ENCODE data around the gene ANK3. TPM values are rescaled to one million over a fixed set of nuclear protein-coding genes. Genes with fewer than 3 reads are reported as not detected.
A peak's percentile ranks its signal among the peaks of the same experiment; 100 is the strongest.

The ANK3 gene
- polyA plus RNA-seq, 1 donor from 2014 or later: 19.5 TPM

GRCh38 chr10:60187691-60188090 lies 202.0 kb downstream of the ANK3 start:
- Mint-ChIP-seq H3K27me3 (no peaks in the 10 kb centered on the region), H3K4me3 (no peak overlapping the region), H3K9me3 (peaks cover 2 to 4% (median 3%) of the 10 kb centered on the region in 3 donors), H3K36me3 (peaks cover 14% of the 10 kb centered on the region), H3K27ac (no peak overlapping the region), H3K4me1 (no peaks in the 10 kb centered on the region)

GRCh38 chr10:60186315-60187071 lies 203.2 kb downstream of the ANK3 start:
- Mint-ChIP-seq H3K27ac (no peak overlapping the region), H3K4me1 (no peaks in the 10 kb centered on the region), H3K4me3 (no peak overlapping the region), H3K27me3 (no peaks in the 10 kb centered on the region), H3K9me3 (peaks cover 2 to 4% (median 3%) of the 10 kb centered on the region in 3 donors), H3K36me3 (peaks cover 10% of the 10 kb centered on the region)

DNA sequence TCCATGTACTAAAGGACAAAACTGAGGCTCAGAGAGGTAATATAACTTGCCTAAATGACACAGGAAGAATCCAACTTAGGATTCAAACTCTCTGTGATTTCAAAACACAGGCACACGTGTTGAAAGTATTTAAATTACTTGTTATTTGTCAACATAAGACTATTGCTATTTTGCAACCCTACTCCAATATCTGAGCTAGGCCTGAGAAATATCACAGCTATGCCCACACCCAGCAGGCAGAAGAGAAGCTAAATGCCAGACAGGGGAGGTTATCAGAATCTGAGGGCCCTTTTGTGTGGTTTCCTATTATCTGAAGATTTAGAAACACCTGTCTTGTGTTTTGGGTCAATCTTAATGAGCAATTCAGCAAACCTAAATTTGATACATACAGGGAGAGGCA lies 204.3 kb downstream of the ANK3 start:
- H3K27ac Mint-ChIP-seq: no peak overlapping the region
- H3K27me3 Mint-ChIP-seq: no peaks in the 10 kb centered on the region
- H3K4me1 Mint-ChIP-seq: no peaks in the 10 kb centered on the region
- H3K36me3 Mint-ChIP-seq: peaks cover 5% of the 10 kb centered on the region
- no peak overlapping the region for H3K4me3 Mint-ChIP-seq
- H3K9me3 Mint-ChIP-seq: no peaks in the 10 kb centered on the region

- no peak overlapping the region for H3K27ac Mint-ChIP-seq
- no peak overlapping the region for H3K4me3 Mint-ChIP-seq
- H3K4me1 Mint-ChIP-seq: no peaks in the 10 kb centered on the region
- H3K9me3 Mint-ChIP-seq: no peaks in the 10 kb centered on the region
- H3K27me3 Mint-ChIP-seq: no peaks in the 10 kb centered on the region
- peaks cover 7% of the 10 kb centered on the region for H3K36me3 Mint-ChIP-seq
Observed at GRCh38 chr10:60182691-60183090, 207.0 kb downstream of the ANK3 start.

DNA sequence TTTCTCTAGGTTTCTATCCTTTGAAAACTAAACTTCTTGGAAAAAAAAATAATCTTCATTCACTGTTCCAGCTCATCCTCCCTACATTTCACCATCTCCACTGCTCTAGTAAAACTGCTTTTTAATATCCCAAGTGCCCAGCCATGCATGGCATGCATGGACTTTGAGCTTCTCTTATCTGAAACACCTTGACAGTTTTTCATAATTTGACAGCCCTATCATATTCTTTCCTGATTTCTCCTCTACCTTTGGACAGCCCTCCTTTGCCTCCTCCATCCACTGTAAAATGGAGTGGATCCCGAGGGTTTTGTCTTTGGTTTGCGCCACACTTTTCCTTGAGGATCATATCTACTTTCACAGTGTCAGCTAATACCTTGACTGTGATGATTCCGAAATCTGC lies 212.8 kb downstream of the ANK3 start:
- Mint-ChIP-seq H3K27ac (no peak overlapping the region), H3K27me3 (no peaks in the 10 kb centered on the region), H3K4me1 (peaks cover 0 to 6% (median 0%) of the 10 kb centered on the region in 3 donors), H3K4me3 (no peak overlapping the region), H3K36me3 (peaks cover 10% of the 10 kb centered on the region), H3K9me3 (no peaks in the 10 kb centered on the region)

GRCh38 chr10:60175441-60175971 lies 214.2 kb downstream of the ANK3 start:
- H3K4me3 Mint-ChIP-seq: no peak overlapping the region
- no peaks in the 10 kb centered on the region for H3K27me3 Mint-ChIP-seq
- peaks cover 11% of the 10 kb centered on the region for H3K36me3 Mint-ChIP-seq
- H3K27ac Mint-ChIP-seq: no peak overlapping the region
- H3K4me1 Mint-ChIP-seq: peaks cover 0 to 6% (median 0%) of the 10 kb centered on the region in 3 donors
- H3K9me3 Mint-ChIP-seq: no peaks in the 10 kb centered on the region

DNA sequence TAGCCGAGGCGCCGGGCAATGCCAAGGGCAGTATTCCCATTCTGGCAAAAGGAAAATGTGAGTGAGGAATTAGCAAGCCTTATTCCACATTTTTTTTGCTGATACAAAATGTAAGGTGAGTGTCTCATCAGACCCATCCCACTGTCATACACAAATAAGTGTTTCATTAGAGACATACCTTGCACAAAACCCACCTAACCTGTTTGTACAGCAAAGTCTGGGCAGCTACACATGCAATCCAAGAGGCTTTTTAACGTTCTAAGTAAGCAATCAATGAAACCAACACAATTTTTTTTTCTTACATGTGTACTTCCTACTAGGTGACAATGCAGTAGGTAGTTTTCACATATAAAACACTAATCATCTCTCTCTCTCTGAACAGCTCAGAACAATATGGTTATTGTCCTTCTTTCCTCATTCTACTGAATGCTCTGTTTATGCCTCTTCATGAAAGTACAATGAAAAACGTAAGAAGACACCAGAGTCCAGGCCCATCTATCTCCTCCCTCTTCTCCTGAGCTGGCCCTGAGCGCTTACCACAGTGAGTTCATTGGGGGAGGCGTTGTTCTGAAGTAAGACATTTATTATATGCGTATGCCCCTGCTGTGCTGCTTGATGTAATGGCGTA lies 217.2 kb downstream of the ANK3 start:
- H3K27ac Mint-ChIP-seq: no peak overlapping the region
- peaks cover 17% of the 10 kb centered on the region for H3K36me3 Mint-ChIP-seq
- no peaks in the 10 kb centered on the region for H3K9me3 Mint-ChIP-seq
- no peaks in the 10 kb centered on the region for H3K27me3 Mint-ChIP-seq
- peaks cover 0 to 6% (median 0%) of the 10 kb centered on the region in 3 donors for H3K4me1 Mint-ChIP-seq
- H3K4me3 Mint-ChIP-seq: no peak overlapping the region

- H3K27ac Mint-ChIP-seq: no peak overlapping the region
- H3K27me3 Mint-ChIP-seq: no peaks in the 10 kb centered on the region
- peaks cover 0 to 3% (median 0%) of the 10 kb centered on the region in 3 donors for H3K4me1 Mint-ChIP-seq
- H3K4me3 Mint-ChIP-seq: no peak overlapping the region
- peaks cover 9% of the 10 kb centered on the region for H3K36me3 Mint-ChIP-seq
- H3K9me3 Mint-ChIP-seq: no peaks in the 10 kb centered on the region
Observed at GRCh38 chr10:60171436-60172013, 218.2 kb downstream of the ANK3 start.

- Mint-ChIP-seq H3K9me3 (no peaks in the 10 kb centered on the region), H3K27ac (no peak overlapping the region), H3K27me3 (no peaks in the 10 kb centered on the region), H3K4me3 (no peak overlapping the region), H3K36me3 (peaks cover 9% of the 10 kb centered on the region), H3K4me1 (peaks cover 0 to 3% (median 0%) of the 10 kb centered on the region in 3 donors)
Observed at GRCh38 chr10:60170250-60170649, 219.4 kb downstream of the ANK3 start.

GRCh38 chr10:60169111-60169510 lies 220.6 kb downstream of the ANK3 start:
- Mint-ChIP-seq H3K4me1 (no peaks in the 10 kb centered on the region), H3K27me3 (no peaks in the 10 kb centered on the region), H3K9me3 (no peaks in the 10 kb centered on the region), H3K36me3 (peaks cover 9% of the 10 kb centered on the region), H3K27ac (no peak overlapping the region), H3K4me3 (no peak overlapping the region)

GRCh38 chr10:60167050-60167449 lies 222.6 kb downstream of the ANK3 start:
- Mint-ChIP-seq H3K27me3 (no peaks in the 10 kb centered on the region), H3K4me3 (no peak overlapping the region), H3K9me3 (peaks cover 0 to 2% (median 0%) of the 10 kb centered on the region in 3 donors), H3K4me1 (no peaks in the 10 kb centered on the region), H3K36me3 (peaks cover 12% of the 10 kb centered on the region), H3K27ac (no peak overlapping the region)

- H3K4me3 Mint-ChIP-seq: no peak overlapping the region
- no peaks in the 10 kb centered on the region for H3K4me1 Mint-ChIP-seq
- no peak overlapping the region for H3K27ac Mint-ChIP-seq
- H3K27me3 Mint-ChIP-seq: no peaks in the 10 kb centered on the region
- peaks cover 0 to 5% (median 2%) of the 10 kb centered on the region in 3 donors for H3K9me3 Mint-ChIP-seq
- H3K36me3 Mint-ChIP-seq: peaks cover 16% of the 10 kb centered on the region
Observed at GRCh38 chr10:60163786-60164185, 225.9 kb downstream of the ANK3 start.

DNA sequence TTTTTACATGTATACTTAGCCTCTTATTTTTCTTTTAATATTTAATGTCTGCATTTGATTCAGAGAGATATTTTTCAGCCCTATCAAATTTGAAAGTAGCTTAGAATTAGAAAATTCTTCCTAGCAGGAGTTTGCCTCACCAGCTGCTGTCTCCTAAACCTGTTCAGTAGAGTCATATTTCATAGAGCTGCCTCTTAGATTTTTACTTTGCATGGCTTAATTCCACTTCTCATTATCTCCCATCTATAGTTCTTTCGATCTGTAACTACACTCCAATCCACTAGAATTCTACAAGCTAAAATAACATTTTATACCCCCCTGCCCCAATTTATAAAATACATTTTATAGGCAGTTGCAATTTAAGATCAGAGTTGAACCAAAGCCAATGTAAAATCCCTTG lies 227.0 kb downstream of the ANK3 start:
- H3K27ac Mint-ChIP-seq: peak overlapping the region in 1 of 3 donors; percentile 67
- no peaks in the 10 kb centered on the region for H3K27me3 Mint-ChIP-seq
- peaks cover 15% of the 10 kb centered on the region for H3K36me3 Mint-ChIP-seq
- H3K9me3 Mint-ChIP-seq: peaks cover 0 to 5% (median 2%) of the 10 kb centered on the region in 3 donors
- H3K4me1 Mint-ChIP-seq: no peaks in the 10 kb centered on the region
- no peak overlapping the region for H3K4me3 Mint-ChIP-seq

DNA sequence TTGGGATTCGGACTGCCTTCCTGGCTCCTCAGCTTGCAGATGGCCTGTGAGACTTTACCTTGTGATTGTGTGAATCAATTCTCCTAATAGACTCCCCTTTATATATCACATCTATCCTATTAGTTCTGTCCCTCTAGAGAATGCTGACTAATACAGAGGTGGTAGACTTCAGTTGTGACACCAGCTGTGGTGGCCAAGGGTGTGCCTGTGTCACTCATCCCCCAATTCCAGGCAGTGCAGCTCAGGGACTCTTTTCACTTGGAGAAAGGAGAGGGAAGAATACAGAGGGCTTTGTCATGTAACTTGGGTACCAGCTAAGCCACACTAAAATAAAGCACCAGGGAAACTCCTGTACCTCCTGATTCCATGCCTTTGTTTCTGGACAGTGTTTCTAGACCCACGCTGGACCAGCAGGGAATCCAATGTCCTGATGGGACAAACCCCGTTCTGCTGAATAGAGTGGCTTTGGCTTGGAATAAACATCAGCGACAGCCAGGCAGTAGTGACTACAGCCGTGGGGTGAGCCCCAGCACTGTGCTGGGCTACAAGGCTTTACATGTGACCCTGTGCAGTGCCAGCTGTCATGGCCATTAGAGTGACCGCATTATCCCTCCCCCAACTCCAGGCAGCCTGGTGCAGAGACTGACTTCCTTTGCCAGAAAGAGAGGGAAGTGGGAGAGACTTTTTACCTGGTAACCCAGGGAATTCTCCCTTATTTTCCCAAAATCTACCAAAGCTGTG lies 233.6 kb downstream of the ANK3 start:
- Mint-ChIP-seq H3K9me3 (peaks cover 0 to 4% (median 3%) of the 10 kb centered on the region in 3 donors), H3K27ac (no peak overlapping the region), H3K27me3 (no peaks in the 10 kb centered on the region), H3K4me3 (no peak overlapping the region), H3K4me1 (peaks cover 0 to 6% (median 0%) of the 10 kb centered on the region in 3 donors), H3K36me3 (peaks cover 12% of the 10 kb centered on the region)

Data from IgD-negative memory B cell (primary cell).